Putamen (tissue), 1 donor: ENCODE results near the gene LMLN.
"Not testable (repeated sequence)": the region's sequence is repeated elsewhere in the genome, so short reads cannot be mapped to it uniquely, and the experiment has no call there.

Source experiments
- DNase-seq: peaks from one replicate; pipeline ENCODE4 v3.0.0-alpha.2; 2016; ENCODE audit warnings: low spot score

The LMLN gene

DNA sequence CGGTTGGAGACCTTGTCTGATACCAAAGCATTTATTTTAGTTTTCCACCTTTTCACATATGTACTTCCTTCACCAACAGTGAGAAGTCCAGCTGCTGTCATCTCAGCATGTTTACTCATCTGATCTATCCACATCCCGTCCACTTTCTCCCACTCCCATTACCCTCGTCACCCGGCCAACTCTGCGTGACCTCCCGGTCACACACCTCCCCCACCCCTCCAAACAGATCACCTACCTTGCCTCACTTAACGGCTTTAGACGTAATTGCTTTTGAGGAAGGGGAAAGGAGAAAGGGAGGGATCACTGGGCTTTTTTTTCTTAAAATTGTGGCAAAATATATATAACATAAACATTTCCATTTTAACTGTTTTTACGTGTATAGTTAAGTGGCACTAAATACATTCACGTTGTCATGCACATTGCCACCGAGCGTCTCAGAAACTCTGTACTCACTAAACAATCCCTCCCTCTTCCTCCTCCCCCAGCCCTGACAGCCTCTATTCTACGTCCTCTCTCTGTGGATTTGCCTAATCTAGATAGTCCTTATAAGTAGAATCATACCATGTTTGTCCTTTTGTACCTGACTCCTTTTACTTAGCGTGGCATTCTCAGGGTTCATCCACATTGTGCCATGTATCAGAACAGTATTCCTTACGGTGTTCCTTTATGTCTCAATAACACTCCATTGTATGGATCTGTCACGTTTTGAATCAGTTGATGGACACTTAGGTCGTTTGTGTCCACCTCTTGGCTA, 67.2 kb downstream of the LMLN start:
- DNase-seq = no peak

GRCh38 chr3:198027799-198028390, 67.9 kb downstream of the LMLN start:
- no peak for DNase-seq

DNA sequence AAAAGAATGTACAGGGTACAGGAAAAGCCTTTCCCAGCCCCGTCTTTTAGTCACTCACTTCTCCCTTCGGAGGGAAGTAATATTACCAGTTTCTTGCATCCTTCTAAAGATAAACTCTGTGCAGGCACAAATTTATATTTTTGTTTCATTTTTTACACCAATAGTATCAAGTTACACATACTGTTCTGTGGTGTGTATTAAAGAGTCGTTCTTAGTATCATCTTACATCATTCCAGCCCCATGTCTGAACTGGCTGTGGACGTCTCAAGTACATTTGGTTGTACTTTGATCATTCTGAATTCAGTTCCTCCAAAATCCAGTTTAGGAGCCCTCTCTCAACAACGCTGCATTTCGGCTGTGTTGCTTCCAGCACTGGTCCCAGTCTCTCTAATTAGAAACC, 68.7 kb downstream of the LMLN start:
- DNase-seq = no peak

DNA sequence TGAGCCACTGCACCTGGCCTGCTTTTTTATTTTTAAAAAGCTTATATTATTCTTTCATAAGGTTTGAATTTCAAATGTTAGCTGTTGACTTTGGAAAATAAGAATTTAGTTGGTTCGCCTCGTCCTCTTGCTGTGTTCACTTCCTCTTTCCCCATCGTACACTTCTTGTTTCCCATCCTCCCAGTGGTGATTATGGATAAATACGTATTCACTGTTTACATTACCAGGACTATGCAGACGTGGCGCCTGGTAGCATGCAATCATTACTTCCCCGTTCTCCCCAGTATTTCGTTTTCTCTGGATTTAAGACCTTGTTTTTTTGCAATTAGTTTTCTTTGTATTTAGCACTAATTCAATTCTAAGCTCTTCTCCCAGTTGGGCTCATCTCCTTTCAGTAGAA, 70.1 kb downstream of the LMLN start:
- DNase-seq = no peak

DNA sequence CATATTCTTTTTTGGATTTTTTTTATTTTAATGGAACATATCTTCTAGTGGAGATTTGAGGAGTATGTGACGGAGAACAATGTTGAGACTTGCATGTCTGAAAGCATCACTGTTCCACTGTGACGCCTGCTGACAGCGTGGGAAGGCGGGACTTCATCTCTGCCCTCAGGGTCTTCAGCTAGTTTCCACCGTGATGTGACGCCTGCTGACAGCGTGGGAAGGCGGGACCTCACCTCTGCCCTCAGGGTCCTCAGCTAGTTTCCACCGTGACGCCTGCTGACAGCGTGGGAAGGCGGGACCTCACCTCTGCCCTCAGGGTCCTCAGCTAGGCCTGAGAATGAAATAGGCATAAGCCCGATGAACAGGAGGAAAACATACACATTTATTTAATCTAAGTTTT, 70.7 kb downstream of the LMLN start:
- no peak for DNase-seq

DNA sequence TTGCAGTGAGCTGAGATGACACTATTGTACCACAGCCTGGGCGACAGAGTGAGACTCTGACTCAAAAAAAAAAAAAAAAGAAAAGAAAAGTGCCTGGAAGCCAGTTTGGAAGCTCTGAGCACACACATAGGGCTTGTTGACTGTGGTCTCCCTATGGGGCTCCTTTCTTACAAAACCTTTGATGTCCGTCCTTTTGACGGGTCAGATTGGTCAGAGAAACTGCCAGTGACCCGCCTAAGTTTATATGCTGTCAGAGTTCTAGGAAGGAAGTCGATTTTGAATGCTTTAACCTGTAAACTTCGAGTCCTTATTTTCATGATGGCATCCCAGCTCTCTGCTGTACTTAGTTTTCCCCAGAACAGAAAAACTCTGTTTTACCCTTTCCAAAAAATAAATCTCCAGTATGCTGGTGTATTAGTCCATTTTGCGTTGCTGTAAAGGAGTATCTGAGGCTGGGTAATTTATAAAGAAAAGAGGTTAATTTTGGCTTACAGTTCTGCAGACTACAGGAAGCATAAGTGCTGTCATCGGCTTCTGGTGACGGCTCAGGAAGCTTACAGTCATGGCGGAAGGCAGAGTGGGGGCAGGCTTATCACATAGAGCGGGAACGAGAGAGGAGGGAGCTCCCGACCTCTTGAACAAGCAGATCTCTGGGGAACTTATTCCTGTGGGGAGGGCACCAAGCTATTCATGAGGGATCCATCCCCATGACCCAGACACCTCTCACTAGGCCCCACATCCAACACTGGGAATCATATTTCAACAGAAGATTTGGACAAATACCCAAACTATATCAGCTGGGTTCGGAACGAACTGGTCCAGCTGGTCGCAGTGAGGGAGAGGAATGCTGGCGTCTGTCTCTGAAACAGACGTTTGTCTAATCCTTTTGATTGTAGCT, 72.3 kb downstream of the LMLN start:
- DNase-seq = no peak

DNA sequence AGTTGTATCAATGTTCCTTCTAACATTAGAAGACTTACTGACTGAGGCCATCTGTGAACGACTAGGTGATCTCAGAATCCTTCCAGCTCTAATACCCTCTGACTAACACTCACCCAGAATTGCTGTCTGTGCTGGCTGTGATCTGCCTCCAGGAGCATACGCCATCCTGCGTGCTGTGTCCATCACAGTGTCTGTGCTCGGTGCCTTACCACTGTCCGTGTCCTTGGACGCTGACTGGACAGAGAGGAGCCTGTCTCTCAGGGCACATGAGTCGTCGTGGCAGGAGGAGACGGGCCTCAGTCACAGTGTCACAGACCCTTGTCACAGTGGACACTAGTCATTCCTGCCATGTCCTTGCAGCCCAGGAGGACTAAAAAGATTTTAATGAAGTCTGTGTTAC, 83.1 kb downstream of the LMLN start:
- DNase-seq = no peak

GRCh38 chr3:198046120-198046857, 86.3 kb downstream of the LMLN start:
- no peak for DNase-seq

DNA sequence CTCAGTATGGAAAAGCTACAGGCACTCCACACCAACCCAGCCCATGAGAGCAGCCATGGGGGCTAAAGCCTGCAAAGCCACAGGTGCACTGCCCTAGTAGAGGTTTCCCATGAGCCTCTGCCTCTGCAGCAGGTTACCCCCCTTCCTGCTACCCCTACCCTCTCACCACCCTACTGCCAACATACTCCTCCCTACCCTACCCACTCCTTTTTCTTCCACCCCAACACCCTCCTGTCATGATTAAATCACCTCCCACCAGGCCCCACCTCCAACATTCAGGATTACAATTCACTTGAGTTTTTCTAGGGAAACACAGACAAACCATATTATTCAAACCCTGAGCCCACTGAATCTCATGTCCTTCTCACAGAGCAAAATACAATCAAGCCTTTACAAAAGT, 88.4 kb downstream of the LMLN start:
- DNase-seq = no peak

DNA sequence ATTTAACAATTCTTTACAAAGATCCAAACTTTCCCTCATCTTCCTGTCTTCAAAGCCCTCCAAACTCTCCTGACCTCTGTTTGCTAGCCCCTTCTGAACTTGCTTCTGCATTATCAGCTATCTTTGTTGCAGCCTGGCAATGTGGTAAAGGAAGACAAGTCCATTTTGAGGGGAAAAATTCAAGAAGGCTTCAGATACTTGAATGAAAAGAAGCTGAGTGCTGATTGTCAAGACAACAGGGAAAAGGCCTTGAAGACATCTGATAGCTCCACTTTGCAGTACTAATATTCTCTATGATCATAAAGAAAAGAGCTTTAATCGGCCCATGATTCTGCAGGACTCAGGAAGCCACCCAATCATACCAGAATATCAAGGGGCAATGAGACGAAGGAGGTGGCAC, 91.8 kb downstream of the LMLN start:
- DNase-seq = no peak

- DNase-seq = not testable (repeated sequence)
Observed at GRCh38 chr3:198053462-198053861, 93.4 kb downstream of the LMLN start.

- DNase-seq = no peak
Observed at GRCh38 chr3:198061119-198062067, 101.4 kb downstream of the LMLN start.

DNA sequence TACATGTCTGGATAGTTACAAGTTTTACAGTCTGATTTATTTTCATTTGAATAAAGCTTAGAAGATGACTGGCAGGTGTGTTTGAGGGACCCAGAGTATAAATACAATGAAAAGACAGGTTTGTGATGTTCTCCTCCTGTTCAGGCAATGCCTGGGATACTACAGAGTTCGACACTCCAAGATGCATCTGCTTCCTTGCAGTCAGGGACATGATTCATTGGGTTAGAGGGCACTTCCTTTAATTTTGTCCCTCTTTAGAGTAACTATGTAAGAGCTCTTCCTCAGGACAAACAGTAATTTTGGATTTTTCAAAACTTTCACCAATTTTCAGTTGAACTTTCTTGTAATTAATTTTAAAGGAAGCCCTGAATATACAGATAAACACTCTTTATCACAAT, 102.0 kb downstream of the LMLN start:
- DNase-seq = no peak

DNA sequence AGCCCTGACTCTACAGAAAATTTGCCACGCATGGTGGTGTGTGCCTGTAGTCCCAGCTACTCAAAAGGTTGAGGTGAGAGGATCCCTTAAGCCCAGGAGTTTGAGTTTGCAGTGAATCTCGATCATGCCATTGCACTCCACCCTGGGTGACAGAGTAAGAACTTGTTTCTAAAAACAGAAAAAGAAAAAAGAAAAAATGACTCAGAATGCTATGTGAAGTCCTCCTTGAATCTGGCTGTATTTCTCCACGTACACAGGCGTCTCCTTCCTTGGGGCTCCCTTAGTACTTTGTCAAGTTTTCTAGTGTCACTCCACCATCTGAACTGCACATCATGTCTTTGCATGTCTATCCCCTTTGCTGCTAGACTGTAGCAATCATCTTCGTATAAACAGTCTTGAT, 104.4 kb downstream of the LMLN start:
- DNase-seq = no peak

- no peak for DNase-seq
Observed at GRCh38 chr3:198065897-198066296, 105.9 kb downstream of the LMLN start.

GRCh38 chr3:198067416-198067815, 107.4 kb downstream of the LMLN start:
- DNase-seq = no peak

GRCh38 chr3:198070871-198071270, 110.9 kb downstream of the LMLN start:
- DNase-seq = no peak

DNA sequence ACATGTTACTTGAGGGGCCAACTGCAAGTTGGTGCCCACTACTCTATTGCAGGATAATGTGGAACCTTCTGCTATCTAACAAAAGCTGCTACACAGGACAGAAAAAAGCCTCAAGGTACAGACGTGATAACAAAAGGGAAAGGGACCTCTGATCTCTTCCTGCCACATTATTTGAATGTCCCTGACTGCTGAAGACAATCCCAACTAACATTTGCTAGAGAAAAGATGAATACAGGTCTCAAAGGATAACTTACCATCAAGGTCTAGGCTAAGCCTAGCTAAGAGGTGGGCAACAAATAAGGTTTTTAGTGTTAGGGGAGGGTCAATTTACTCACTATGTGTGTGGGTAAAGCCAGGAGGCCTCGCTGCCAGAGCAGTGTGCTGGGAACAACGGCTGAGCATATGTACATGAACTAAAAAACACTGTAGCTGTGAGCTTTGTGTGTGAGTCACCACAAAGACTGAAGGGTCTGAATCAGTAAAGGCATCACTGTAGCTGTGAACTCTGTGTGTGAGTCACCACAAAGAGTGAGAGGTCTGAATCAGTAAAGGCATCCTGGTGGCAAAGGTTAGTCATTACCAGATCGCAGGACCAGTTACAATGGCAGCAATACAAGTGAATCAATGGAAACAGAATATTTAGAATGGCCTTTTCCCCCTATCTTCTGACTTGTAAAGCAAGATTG, 111.7 kb downstream of the LMLN start:
- no peak for DNase-seq

GRCh38 chr3:198076722-198077308, 116.8 kb downstream of the LMLN start:
- DNase-seq = no peak
